NCI-H2227 (cell line): ENCODE data around the gene GABARAPL1.

Experiments
- DNase-seq: peaks from one replicate; lab custom pipeline; 2025; ENCODE audit not compliant: unreplicated experiment; lab: John Stamatoyannopoulos, UW

GABARAPL1 gene

GRCh38 chr12:10227648-10228047 lies 15.0 kb downstream of the GABARAPL1 start:
- no peak for DNase-seq

GRCh38 chr12:10234562-10234961 lies 21.9 kb downstream of the GABARAPL1 start:
- DNase-seq: no peak

- DNase-seq: peak; percentile 12
Measured at GRCh38 chr12:10235761-10236631, 23.3 kb downstream of the GABARAPL1 start.

- DNase-seq: no peak
Measured at GRCh38 chr12:10236720-10237119, 24.0 kb downstream of the GABARAPL1 start.

- no peak for DNase-seq
Measured at GRCh38 chr12:10238526-10238925, 25.8 kb downstream of the GABARAPL1 start.

GRCh38 chr12:10241290-10241689 lies 28.6 kb downstream of the GABARAPL1 start:
- DNase-seq: no peak

GRCh38 chr12:10241727-10242126 lies 29.1 kb downstream of the GABARAPL1 start:
- no peak for DNase-seq

- DNase-seq: no peak
Measured at GRCh38 chr12:10242539-10242938, 29.9 kb downstream of the GABARAPL1 start.

- DNase-seq: no peak
Measured at GRCh38 chr12:10243818-10244520, 31.3 kb downstream of the GABARAPL1 start.

GRCh38 chr12:10247436-10248058 lies 34.9 kb downstream of the GABARAPL1 start:
- no peak for DNase-seq

- no peak for DNase-seq
Measured at GRCh38 chr12:10249690-10250455, 37.2 kb downstream of the GABARAPL1 start.

GRCh38 chr12:10251669-10252068 lies 39.0 kb downstream of the GABARAPL1 start:
- no peak for DNase-seq

- no peak for DNase-seq
Measured at GRCh38 chr12:10252201-10252600, 39.5 kb downstream of the GABARAPL1 start.

- DNase-seq: no peak
Measured at GRCh38 chr12:10256064-10256463, 43.4 kb downstream of the GABARAPL1 start.

- no peak for DNase-seq
Measured at GRCh38 chr12:10260927-10261326, 48.2 kb downstream of the GABARAPL1 start.

GRCh38 chr12:10268037-10268436 lies 55.4 kb downstream of the GABARAPL1 start:
- no peak for DNase-seq

- DNase-seq: no peak
Measured at GRCh38 chr12:10272467-10272866, 59.8 kb downstream of the GABARAPL1 start.
